Hindlimb muscle (tissue), 1 donor: ENCODE data around the gene SCYL3. TPM values are rescaled to one million over a fixed set of nuclear protein-coding genes. Genes with fewer than 3 reads are reported as not detected.
A peak's percentile ranks its signal among the peaks of the same experiment; 100 is the strongest.
"Not testable (repeated sequence)": the region's sequence is repeated elsewhere in the genome, so short reads cannot be mapped to it uniquely, and the experiment has no call there.

Source experiments
- DNase-seq: peaks from one replicate; pipeline ENCODE4 v3.0.0-alpha.2; 2013
- polyA plus RNA-seq: library from polyadenylated mRNA; unstranded; fragments of 120-200 nt; gene quantifications from one replicate; pipeline ENCODE4 v1.2.1, GENCODE V29; 2013; ENCODE audit not compliant: insufficient read length

SCYL3 gene
- polyA plus RNA-seq: 10.6 TPM

DNA sequence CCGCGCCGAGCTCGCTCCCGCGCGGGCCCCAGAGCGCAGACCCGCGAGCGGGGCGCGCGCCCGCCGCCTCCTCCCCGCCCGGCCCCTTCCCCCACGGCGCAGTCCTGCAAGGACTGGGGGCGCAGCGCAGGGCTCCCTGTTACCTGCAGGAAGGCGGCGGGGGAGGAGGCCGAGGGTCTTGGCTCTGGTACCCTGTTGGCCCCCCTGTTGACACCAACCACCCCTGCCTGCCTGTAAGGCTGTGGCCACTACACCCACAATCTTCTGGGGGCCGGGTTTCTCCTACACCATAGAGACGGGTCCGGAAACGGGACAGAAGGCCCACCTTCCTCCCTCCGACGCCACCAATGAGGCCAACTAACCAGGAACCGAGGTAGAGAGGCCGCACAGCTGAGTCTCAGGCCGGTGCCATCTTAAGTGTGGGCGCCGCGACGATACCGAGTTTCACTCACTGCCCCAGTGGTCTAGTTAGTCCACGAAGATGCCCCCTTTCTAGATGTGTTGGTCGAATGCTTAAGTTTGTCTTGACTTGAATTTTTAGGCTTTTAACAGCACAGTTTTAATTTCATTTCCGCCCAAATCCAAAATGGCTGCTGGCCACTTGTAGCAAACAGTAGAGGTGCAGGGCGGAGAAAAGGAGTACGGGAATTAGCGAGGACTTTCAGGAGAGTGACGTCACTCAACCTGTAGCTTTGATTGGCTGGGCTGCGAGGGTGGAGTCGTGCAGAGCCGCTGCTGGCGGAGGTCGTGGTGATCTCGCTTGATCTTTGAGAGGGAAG is at the start of gene SCYL3:
Gene SCYL3, minus strand, starts transcription at position 252 of the 779 bp plus-strand sequence. CDS start 5,056 bp downstream, outside the sequence.
- DNase-seq: peak; percentile 97

GRCh38 chr1:169941982-169942830 is 48.5 kb upstream of the SCYL3 start:
- peak; percentile 63 for DNase-seq

- DNase-seq: no peak
Observed at GRCh38 chr1:169933984-169934725, 40.5 kb upstream of the SCYL3 start.

DNA sequence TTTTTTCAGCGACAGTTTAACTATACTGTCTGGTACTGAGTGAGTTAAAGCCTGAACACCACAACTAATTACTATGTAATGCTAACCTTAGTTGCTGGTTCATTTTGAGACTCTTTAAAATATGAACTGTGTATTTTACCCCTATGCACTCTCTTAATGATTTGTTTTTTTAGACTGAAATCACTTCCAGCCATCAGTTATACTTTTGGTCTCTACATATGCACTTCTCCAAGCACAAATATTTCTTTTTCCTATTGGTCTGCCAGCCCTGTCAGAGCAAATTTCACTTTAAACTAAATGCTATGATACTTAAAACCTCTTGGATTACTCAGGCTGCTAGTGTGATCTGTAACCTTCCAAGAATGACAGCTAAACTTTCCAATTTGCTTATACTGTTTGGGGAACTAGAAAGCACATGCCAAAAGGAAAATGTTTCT is 38.1 kb upstream of the SCYL3 start:
- peak; percentile 83 for DNase-seq

DNA sequence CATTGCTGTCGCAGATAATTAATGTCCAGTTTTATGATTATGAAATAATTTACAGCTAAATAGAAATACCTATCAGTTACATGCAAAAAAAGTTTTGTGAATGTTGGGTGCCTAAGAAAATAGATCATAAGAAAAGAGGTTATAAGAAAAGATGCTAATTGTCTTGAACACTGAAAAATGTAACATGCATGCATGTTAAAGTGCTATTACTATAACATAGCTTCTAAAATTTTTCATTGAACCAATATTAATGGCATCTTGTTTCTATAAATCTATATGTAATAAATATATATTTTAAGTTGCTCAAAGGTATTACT is 35.5 kb upstream of the SCYL3 start:
- DNase-seq: no peak

DNA sequence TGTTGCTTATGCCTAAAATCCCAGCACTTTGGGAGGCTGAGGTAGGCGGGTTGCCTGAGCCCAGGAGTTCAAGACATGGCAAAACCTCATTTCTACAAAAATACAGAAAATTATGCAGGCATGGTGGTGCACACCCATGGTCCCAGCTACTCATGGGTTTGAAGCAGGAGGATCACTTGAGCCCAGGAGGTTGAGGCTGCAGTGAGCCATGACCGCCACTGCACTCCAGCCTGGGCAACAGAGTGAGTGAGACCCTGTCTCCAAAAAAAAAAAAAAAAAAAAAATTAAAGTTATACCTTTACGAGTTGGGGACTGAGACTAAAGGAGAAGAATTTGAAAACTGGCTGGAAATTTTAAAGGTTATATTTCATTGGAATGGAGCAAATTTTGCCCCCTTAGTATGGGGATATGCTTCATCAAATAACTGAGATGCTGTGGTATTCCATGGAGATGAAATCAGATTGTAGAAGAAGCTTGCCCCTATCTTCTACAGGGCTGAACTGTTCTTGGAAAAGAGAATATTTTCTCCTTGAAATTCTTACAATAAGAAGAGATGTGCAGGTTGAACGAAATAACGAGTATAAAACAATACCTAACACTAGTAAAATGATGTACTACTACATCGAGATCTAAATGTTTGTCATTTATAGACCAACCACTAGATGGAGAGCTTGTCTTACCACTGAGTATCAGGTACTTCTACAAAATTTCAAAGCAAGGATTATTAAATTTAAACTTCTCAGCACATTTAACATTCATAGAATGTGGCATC is 34.9 kb upstream of the SCYL3 start:
- peak; percentile 44 for DNase-seq

DNA sequence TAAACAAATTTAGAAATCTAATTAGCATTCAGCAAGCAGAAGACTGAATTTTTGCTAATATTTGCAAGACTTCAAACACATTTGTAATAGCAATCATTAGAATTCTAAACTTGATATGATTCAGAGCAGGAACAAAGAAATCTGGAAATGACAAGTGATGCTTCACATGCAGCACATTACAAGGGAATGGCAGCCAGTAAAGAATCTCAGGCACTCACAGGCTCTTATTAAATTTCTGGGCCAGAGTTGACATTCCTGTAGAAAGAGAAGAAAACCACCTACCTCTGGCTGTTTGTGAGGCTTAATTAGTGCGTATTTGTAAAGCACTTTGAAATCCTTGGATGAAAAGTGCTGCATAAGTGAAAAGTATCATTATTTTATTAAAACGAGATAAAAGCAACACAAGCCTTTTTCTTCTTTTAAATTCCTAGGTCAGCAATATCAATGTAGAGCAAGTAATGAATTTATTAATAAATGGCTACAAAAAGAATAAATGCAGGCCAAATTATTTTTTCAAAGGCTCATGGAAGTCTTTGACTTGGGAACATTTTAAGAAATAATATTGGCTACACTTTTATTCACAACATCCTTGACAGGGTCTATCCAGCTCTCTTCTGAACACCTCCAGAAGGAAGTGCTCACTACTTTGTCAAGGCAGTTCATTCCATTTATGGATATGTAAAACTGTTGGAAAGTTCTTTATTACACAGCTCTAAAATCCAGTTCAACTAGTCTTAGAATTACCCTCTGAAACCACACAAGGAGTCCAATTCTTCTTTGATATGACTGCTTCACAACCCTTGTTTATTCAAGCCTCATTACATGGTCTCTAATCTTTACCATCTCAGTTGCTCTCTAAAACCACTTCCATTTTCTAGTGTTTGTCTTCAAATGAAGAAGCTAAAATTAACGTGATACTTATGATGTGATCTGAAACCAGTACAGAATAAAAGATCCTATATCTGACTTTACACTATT is 32.1 kb upstream of the SCYL3 start:
- DNase-seq: no peak

GRCh38 chr1:169924829-169925228 is 31.1 kb upstream of the SCYL3 start:
- DNase-seq: no peak

- DNase-seq: no peak
Observed at GRCh38 chr1:169924063-169924462, 30.4 kb upstream of the SCYL3 start.

- DNase-seq: no peak
Observed at GRCh38 chr1:169921080-169921479, 27.4 kb upstream of the SCYL3 start.

DNA sequence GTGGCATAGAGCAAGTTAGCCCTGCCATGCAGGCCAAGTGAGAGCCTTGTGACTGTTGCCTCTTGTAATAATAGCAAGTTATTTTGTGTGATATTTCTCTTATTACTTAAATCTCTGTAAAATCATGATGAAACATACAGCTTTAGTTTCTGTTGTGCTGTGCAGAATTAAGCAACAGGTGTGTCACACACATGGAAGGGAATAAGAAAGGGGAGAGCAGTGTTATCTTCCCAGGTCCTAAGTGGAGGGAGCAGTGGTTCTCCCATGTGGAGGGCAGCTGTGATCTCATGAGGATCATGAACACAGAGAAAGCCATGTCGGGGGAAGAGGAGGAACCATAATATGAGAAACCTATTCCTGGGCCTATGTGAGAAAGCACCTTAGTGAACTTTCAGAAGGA is 25.2 kb upstream of the SCYL3 start:
- no peak for DNase-seq

DNA sequence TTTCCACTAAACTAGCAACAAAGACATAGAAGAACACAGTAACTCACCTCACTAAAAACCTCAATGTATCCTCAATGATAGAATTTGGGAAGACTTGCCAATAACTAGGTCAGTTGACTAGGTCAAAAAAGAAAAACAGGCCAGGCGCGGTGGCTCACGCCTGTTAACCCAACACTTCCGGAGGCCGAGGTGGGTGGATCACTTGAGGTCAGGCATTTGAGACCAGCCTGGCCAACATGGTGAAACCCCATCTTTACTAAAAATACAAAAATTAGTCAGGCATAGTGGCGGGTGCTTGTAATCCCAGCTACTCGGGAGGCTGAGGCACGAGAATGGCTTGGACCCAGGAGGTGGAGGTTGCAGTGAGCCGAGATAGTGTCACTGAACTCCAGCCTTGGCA is 24.5 kb upstream of the SCYL3 start:
- not testable (repeated sequence) for DNase-seq

GRCh38 chr1:169915150-169915549 is 21.5 kb upstream of the SCYL3 start:
- no peak for DNase-seq

DNA sequence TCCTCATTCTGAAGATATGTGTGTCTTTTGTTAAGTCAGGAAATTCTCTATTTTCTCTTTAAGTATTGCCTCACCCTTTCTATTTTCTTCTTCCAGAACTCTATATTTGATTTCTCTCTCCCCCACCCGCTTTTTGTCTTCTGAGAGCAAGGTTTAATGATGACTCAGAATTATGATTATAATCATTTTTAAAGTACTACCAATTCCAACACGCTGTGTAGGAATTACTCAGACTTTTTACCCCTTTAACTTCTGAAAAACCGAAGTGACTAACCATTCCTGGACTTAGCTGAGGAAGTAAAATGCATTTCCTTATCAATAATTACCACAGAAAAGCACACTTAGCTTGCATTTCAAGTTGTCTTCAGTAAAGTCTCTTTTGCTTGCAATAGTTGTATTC is 20.8 kb upstream of the SCYL3 start:
- no peak for DNase-seq

DNA sequence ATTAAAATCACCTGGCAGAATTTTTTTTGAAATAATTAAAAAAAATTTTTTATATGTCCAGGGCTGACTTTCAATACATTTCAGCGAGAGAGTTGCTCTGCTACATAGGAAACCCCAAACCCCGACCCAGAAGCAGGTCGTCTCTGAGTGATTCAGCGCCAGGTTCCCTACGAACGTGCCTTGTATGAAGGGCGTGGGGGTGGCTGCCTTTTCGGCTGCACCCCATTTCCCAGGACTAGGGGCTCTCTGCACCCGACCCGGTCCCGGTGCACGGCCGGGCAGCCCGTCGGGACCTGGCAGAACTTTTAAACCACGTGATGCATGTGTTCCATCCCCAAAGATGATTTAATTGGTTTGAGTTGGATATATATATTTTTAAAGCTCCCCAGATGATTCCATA is 15.8 kb upstream of the SCYL3 start:
- DNase-seq: no peak

DNA sequence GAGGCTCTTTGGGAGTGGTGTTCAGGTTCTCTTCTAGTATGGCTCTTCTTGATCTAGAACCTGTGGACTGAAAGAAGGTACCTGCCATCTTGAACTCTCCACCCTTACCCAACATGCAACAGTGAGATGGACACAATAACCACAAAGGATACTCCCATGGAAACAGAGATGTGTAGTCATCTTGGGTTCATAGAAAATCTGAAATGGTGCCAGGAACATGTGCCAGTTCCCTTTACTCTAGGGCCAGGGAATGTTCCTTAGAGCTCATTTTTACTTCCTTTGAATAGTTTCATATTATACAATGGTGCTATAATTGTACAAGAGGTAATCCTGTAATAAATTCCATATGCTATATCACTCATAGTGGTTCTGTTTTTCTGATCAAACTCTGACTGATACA is 13.2 kb upstream of the SCYL3 start:
- DNase-seq: no peak

GRCh38 chr1:169904834-169905233 is 11.1 kb upstream of the SCYL3 start:
- no peak for DNase-seq

DNA sequence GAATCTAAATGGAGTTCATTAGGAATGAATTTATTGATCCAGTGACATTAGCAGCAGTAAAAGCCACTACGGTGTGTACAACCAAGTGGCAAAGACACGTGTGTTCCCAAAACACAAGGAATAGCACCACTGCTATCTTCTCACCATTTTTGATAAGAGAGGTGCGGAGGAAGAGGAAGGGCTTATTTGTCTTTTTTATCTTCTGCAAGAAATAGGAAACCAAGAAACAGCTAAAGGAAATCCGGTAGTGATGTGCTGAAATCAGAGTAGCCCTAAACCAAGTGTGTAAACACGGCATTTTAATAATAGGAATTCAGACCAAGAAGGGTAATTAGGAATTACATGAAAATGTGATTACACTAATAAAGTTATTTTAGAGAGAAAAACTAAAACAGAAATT is 9.1 kb upstream of the SCYL3 start:
- no peak for DNase-seq

GRCh38 chr1:169901115-169901514 is 7.4 kb upstream of the SCYL3 start:
- no peak for DNase-seq

GRCh38 chr1:169900571-169900970 is 6.9 kb upstream of the SCYL3 start:
- DNase-seq: no peak
